ENCODE data around the gene ARSK. TPM values are rescaled to one million over a fixed set of nuclear protein-coding genes. Genes with fewer than 3 reads are reported as not detected.

The ARSK gene
- total and polyA plus RNA-seq, 2 experiments from 2014 or later = 11.1 to 12.2 TPM

DNA sequence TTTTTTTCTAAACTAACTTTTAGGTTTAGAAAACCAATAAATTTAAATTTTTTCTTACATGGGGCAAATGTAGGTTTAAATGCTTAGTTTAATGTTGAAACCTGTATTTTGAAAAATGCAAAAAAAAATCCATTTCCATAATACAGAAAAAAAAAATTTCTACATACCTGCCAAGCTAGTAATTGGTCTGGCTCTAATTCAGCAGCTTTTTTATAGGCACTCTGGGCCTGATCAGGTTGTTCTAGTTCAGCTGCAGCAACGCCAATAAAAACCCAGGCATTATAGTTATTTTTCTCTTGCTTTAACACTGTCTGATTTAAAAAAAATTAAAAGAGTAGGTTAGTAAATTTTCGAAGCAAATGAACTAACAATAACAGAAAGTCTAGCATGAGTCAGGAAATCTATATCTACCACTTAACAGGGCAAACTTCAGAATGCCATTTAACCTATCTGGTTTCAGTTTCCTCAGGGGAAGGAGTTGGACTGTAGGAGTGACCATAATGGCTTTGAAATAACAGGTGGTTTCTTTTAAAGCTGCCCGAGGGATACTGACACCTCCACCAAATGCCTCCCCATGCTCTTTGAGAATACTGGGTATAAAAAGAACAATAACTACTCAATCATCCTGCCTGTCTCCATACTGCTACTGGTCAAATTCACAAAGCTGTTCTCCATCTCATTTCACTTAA is 11.7 kb upstream of the ARSK start:
- H3K27ac ChIP-seq = peak overlapping the region; percentile 11
- peaks cover 39% of the 10 kb centered on the region for H3K36me3 ChIP-seq
- no peaks in the 10 kb centered on the region for H3K4me1 ChIP-seq (ENCODE audit: low read depth)
- TF ChIP-seq, protein P1, sequence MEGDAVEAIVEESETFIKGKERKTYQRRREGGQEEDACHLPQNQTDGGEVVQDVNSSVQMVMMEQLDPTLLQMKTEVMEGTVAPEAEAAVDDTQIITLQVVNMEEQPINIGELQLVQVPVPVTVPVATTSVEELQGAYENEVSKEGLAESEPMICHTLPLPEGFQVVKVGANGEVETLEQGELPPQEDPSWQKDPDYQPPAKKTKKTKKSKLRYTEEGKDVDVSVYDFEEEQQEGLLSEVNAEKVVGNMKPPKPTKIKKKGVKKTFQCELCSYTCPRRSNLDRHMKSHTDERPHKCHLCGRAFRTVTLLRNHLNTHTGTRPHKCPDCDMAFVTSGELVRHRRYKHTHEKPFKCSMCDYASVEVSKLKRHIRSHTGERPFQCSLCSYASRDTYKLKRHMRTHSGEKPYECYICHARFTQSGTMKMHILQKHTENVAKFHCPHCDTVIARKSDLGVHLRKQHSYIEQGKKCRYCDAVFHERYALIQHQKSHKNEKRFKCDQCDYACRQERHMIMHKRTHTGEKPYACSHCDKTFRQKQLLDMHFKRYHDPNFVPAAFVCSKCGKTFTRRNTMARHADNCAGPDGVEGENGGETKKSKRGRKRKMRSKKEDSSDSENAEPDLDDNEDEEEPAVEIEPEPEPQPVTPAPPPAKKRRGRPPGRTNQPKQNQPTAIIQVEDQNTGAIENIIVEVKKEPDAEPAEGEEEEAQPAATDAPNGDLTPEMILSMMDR (IDR thresholded peaks at IDR 0.05; ENCODE audit: low read depth, low read length) = no peak
- DNase-seq (ENCODE audit: low read depth in 1 of 2, low spot score in 1 of 2) = peak in 1 of 2 donors; percentile 14
- no peak overlapping the region for H3K4me3 ChIP-seq
- no peaks in the 10 kb centered on the region for H3K9me3 ChIP-seq (ENCODE audit: low read depth)
- H3K27me3 ChIP-seq = no peaks in the 10 kb centered on the region

DNA sequence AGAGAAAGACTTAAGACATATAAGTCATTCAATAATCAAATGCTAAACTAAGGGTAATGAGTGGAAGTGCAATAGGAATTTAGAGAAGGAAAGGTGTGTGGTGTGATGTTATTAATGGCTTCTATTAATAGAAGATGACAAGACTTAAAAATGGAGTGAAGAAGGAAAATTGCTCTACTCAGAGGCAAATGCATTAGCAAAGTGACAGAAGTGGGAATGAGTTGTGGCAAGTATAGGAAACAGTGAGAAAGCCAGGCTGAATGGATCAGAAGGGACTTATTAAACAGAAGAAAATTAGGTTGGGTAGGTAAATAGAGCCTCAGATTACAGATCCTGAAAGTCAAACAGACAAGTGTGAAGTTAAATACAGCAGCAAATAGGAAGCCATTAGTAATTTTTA is 5.9 kb upstream of the ARSK start:
- H3K36me3 ChIP-seq = peaks cover 10% of the 10 kb centered on the region
- H3K27me3 ChIP-seq = no peaks in the 10 kb centered on the region
- TF ChIP-seq, protein P1 (IDR thresholded peaks at IDR 0.05; ENCODE audit: low read depth, low read length) = no peak
- H3K9me3 ChIP-seq (ENCODE audit: low read depth) = no peaks in the 10 kb centered on the region
- H3K4me3 ChIP-seq = no peak overlapping the region
- no peaks in the 10 kb centered on the region for H3K4me1 ChIP-seq (ENCODE audit: low read depth)
- DNase-seq (ENCODE audit: low read depth in 1 of 2, low spot score in 1 of 2) = no peak
- H3K27ac ChIP-seq = no peak overlapping the region

DNA sequence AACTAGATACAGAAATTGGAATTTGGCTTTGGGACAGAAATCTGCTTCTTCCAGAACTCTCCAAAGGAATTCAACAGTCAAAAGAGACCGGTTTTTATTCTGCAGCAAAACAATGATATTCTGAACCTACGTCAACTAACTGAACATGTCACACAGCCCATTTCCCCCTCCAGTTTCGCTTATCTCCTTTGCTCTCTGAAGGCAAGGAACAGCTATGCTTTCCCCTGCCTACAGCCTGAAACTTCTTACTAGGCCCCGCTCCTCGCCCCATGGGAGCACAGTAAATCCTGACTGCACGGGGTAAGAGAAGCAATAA is 612 bp upstream of the ARSK start:
- no peaks in the 10 kb centered on the region for H3K36me3 ChIP-seq
- TF ChIP-seq, protein P1 (IDR thresholded peaks at IDR 0.05; ENCODE audit: low read depth, low read length) = no peak
- H3K27ac ChIP-seq = peak overlapping the region; percentile 88
- H3K27me3 ChIP-seq = no peaks in the 10 kb centered on the region
- no peaks in the 10 kb centered on the region for H3K9me3 ChIP-seq (ENCODE audit: low read depth)
- peaks cover 6% of the 10 kb centered on the region for H3K4me1 ChIP-seq (ENCODE audit: low read depth)
- peak overlapping the region; percentile 57 for H3K4me3 ChIP-seq
- DNase-seq (ENCODE audit: low read depth in 1 of 2, low spot score in 1 of 2) = no peak

DNA sequence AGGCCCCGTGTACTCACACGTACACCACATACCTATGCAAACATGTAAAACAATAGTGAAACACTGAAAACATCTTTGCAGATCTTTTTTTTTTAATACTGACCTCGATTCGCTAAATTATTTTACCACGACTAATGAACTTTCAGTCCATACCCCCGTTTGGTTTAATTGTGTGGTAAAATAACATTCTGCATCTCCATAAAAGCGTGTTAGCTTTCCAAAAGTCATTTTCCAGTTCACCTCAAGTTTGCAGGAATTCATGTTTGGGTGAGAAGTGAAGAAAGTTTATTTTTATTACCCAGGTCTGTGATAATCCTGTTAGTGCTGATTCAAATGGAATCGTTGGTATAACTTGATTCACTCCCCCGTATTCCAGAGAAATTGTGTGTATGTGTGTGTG is 652 bp downstream of the ARSK start:
- DNase-seq (ENCODE audit: low read depth in 1 of 2, low spot score in 1 of 2) = no peak
- Histone ChIP-seq H3K9me3 (ENCODE audit: low read depth) (no peaks in the 10 kb centered on the region), H3K27me3 (no peaks in the 10 kb centered on the region), H3K4me1 (ENCODE audit: low read depth) (peaks cover 6% of the 10 kb centered on the region), H3K36me3 (no peaks in the 10 kb centered on the region), H3K4me3 (peak overlapping the region; percentile 57), H3K27ac (peak overlapping the region; percentile 88)
- TF ChIP-seq, protein P1 (IDR thresholded peaks at IDR 0.05; ENCODE audit: low read depth, low read length) = no peak

DNA sequence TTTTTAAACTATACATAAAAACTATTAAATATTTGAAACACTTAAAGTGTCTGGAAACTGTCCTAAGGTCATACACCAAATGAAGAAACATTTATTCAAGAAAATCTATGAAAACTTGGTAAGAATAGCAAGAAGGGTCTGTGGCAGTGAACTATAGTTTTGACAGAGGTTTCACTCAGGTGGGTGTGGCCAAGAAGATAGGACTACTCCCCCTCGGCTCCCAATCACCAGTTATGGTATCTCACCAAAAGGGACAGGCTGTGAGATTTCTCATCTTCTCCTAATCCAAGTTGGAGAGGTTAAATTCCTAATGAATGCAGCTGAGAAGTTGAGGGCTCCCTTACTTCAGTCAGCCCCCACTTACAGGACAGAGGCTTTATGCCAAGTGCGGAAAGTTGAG is 2.9 kb downstream of the ARSK start:
- Histone ChIP-seq H3K36me3 (no peaks in the 10 kb centered on the region), H3K4me3 (no peak overlapping the region), H3K27ac (no peak overlapping the region), H3K9me3 (ENCODE audit: low read depth) (no peaks in the 10 kb centered on the region), H3K27me3 (no peaks in the 10 kb centered on the region), H3K4me1 (ENCODE audit: low read depth) (peaks cover 6% of the 10 kb centered on the region)
- DNase-seq (ENCODE audit: low read depth in 1 of 2, low spot score in 1 of 2) = no peak
- TF ChIP-seq, protein P1 (IDR thresholded peaks at IDR 0.05; ENCODE audit: low read depth, low read length) = no peak
